Renal cortical epithelial cell (primary cell): ENCODE results near the gene SLC6A12. TPM values are rescaled to one million over a fixed set of nuclear protein-coding genes. Genes with fewer than 3 reads are reported as not detected.

Experiments
- DNase-seq: peaks from one replicate; pipeline ENCODE4 v3.0.0-alpha.2; 2011; ENCODE audit warnings: low read depth
- total RNA-seq: library from RNA; depleted of rRNA; stranded (reverse); fragments of >200 nt; gene quantifications from 2 replicates; pipeline ENCODE4 v1.2.3, GENCODE V29; 2014

SLC6A12 gene
- total RNA-seq, 1 donor from 2014 or later: 4.8 TPM

GRCh38 chr12:178829-179109 is 35.2 kb downstream of the SLC6A12 start:
- DNase-seq: no peak

GRCh38 chr12:177980-178828 is 35.8 kb downstream of the SLC6A12 start:
- no peak for DNase-seq

- DNase-seq: no peak
Observed at GRCh38 chr12:177336-177979, 36.5 kb downstream of the SLC6A12 start.

- peak; percentile 61 for DNase-seq
Observed at GRCh38 chr12:176321-177181, 37.4 kb downstream of the SLC6A12 start.

GRCh38 chr12:175759-176158 is 38.2 kb downstream of the SLC6A12 start:
- DNase-seq: no peak

GRCh38 chr12:175250-175649 is 38.7 kb downstream of the SLC6A12 start:
- DNase-seq: no peak

GRCh38 chr12:174596-174995 is 39.4 kb downstream of the SLC6A12 start:
- no peak for DNase-seq

GRCh38 chr12:174124-174523 is 39.8 kb downstream of the SLC6A12 start:
- DNase-seq: no peak

GRCh38 chr12:172732-173161 is 41.2 kb downstream of the SLC6A12 start:
- no peak for DNase-seq

- no peak for DNase-seq
Observed at GRCh38 chr12:171743-172676, 41.9 kb downstream of the SLC6A12 start.

- no peak for DNase-seq
Observed at GRCh38 chr12:171276-171675, 42.7 kb downstream of the SLC6A12 start.

- DNase-seq: no peak
Observed at GRCh38 chr12:170371-171225, 43.4 kb downstream of the SLC6A12 start.

- DNase-seq: no peak
Observed at GRCh38 chr12:169528-170370, 44.2 kb downstream of the SLC6A12 start.

- DNase-seq: no peak
Observed at GRCh38 chr12:168763-169525, 45.0 kb downstream of the SLC6A12 start.

- DNase-seq: no peak
Observed at GRCh38 chr12:167959-168600, 45.9 kb downstream of the SLC6A12 start.

GRCh38 chr12:166425-167075 is 47.4 kb downstream of the SLC6A12 start:
- no peak for DNase-seq

GRCh38 chr12:165862-166368 is 48.0 kb downstream of the SLC6A12 start:
- DNase-seq: no peak
